Activated T-helper 2 cell treated with anti-CD3 and anti-CD28 coated beads, Interferon-gamma antibody, Interleukin-2, Interleukin-4, amounts not matched to agents 10 μg/mL and 5 μg/mL and 100 μg/mL, durations not matched to agents 14 hours and 24 hours and 36 hours (primary cell): ENCODE results near the gene TOR2A. TPM values are rescaled to one million over a fixed set of nuclear protein-coding genes. Genes with fewer than 3 reads are reported as not detected.

Experiments used
- DNase-seq: peaks from one replicate; pipeline ENCODE4 v3.0.0; 2021; ENCODE audit warnings: low spot score
- H3K27ac Mint-ChIP-seq: one replicate; pipeline ENCODE4 v1.8.0; 2021; ENCODE audit warnings: mixed read lengths
- H3K27me3 Mint-ChIP-seq: one replicate; pipeline ENCODE4 v1.8.0; 2021; ENCODE audit warnings: low read depth, mixed read lengths
- H3K36me3 Mint-ChIP-seq: one replicate; pipeline ENCODE4 v1.8.0; 2021; ENCODE audit warnings: low read depth, mixed read lengths
- H3K4me1 Mint-ChIP-seq: one replicate; pipeline ENCODE4 v1.8.0; 2021; ENCODE audit warnings: low read depth, mixed read lengths
- H3K4me3 Mint-ChIP-seq: one replicate; pipeline ENCODE4 v1.8.0; 2021; ENCODE audit warnings: low read depth, mild to moderate bottlenecking, moderate library complexity, mixed read lengths
- H3K9me3 Mint-ChIP-seq: one replicate; pipeline ENCODE4 v1.8.0; 2021; ENCODE audit warnings: mixed read lengths
- intact Hi-C: fragments of 100-400 bp; cut with micrococcal nuclease; formaldehyde crosslinking; loops from one replicate; pipeline ENCODE4 v1.15.1; 2023
- total RNA-seq: library from RNA; stranded (reverse); gene quantifications from 2 replicates; pipeline ENCODE4 v1.2.3, GENCODE V29; 2022

Gene TOR2A
- total RNA-seq, 1 donor from 2014 or later: 20.2 TPM

DNA sequence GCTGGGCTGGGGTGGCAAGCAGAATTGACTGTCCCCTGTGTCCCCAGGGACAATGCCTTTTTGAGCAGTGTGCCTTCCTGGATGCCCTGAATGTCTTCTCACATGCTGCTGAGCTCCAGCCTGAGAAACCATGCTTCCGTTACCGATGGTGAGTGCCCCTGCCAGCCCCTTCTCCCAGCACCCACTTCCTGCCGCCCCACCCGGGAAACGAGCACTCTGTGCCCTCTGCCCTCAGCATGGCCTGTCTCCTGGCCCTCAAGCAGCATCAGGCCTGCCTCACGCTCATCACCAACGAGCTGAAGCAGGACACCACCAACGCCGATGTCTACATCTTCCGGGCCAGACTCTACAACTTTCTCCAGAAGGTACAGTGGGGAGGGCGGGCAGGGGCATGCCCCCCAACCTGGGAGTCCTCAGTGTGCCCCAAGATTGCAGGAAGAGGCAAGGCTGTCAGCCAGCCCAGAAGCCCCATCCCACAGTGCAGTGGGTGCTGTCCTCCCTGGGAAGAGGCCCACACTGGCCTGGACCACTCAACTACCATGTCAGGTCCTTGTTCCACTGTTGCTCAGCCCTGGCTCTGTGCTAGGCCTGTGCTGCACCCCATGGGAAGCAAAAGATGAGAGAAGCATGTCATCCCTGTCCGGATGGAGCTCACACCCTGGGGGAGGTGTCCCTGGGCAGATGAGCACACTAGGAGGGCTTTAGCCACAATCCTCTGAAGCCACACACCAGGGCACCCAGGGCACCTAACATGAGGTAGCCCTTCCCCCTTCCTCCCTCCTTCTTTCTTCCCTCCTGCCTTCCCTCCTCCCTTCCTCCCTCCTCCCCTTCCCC, 14.8 kb downstream of the TOR2A start:
- H3K27ac Mint-ChIP-seq: peak overlapping the region; percentile 4
- no peaks in the 10 kb centered on the region for H3K27me3 Mint-ChIP-seq
- DNase-seq: no peak
- no peaks in the 10 kb centered on the region for H3K9me3 Mint-ChIP-seq
- no peaks in the 10 kb centered on the region for H3K36me3 Mint-ChIP-seq
- peaks cover 12% of the 10 kb centered on the region for H3K4me1 Mint-ChIP-seq
- intact Hi-C loops: no loop called here
- no peak overlapping the region for H3K4me3 Mint-ChIP-seq

DNA sequence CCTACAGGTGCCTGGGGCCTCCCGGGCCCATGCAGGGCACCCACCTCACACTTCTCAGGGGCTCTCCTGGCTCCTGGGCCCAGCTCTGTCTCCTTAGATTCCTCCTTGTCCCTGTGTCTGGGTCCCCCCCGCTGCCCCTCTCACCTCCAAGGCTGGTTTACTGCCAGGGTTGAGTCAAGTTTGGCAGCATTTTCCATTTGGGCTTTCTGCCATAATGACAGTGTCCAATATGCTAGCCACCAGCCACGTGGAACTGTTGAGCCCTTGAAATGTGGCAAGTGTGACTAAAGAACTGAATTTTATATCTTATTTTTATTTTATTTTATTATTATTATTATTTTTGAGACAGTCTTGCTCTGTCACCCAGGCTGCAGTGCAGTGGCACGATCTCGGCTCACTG, 17.3 kb downstream of the TOR2A start:
- no peak for DNase-seq
- H3K4me3 Mint-ChIP-seq: no peak overlapping the region
- H3K27ac Mint-ChIP-seq: no peak overlapping the region
- H3K4me1 Mint-ChIP-seq: peaks cover 15% of the 10 kb centered on the region
- intact Hi-C loops: loop anchor here (5.0 kb wide), 1 partner anchor 105 kb away; the partner anchor contains the start of gene STXBP1
- H3K36me3 Mint-ChIP-seq: no peaks in the 10 kb centered on the region
- no peaks in the 10 kb centered on the region for H3K9me3 Mint-ChIP-seq
- H3K27me3 Mint-ChIP-seq: no peaks in the 10 kb centered on the region

DNA sequence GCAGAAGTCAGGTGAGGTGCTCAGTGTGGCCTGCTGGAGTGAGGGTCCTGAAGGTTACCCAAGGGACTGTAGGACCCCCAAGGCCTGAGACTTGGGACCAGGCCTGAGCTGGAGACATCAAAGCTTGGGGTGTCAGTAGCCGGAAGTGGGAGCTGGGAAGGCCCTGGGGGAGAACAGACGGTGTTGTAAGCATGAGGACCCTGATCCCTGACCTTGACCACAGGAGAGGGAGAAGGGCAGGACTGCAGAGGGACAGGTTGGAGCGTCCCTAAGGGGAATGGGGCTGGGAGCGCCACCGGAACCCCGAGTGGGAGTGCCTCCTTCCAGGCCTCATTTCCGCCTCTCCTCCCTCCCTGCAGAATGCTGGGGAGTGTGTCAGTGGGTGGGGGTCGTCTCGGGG, 18.7 kb downstream of the TOR2A start:
- Mint-ChIP-seq H3K27me3 (no peaks in the 10 kb centered on the region), H3K9me3 (no peaks in the 10 kb centered on the region), H3K4me1 (peaks cover 17% of the 10 kb centered on the region), H3K36me3 (no peaks in the 10 kb centered on the region), H3K27ac (peak overlapping the region; percentile 90), H3K4me3 (peak overlapping the region; percentile 92)
- intact Hi-C loops: loop anchor here (5.0 kb wide), 1 partner anchor 104 kb away; the partner anchor contains the start of gene STXBP1
- DNase-seq: no peak

DNA sequence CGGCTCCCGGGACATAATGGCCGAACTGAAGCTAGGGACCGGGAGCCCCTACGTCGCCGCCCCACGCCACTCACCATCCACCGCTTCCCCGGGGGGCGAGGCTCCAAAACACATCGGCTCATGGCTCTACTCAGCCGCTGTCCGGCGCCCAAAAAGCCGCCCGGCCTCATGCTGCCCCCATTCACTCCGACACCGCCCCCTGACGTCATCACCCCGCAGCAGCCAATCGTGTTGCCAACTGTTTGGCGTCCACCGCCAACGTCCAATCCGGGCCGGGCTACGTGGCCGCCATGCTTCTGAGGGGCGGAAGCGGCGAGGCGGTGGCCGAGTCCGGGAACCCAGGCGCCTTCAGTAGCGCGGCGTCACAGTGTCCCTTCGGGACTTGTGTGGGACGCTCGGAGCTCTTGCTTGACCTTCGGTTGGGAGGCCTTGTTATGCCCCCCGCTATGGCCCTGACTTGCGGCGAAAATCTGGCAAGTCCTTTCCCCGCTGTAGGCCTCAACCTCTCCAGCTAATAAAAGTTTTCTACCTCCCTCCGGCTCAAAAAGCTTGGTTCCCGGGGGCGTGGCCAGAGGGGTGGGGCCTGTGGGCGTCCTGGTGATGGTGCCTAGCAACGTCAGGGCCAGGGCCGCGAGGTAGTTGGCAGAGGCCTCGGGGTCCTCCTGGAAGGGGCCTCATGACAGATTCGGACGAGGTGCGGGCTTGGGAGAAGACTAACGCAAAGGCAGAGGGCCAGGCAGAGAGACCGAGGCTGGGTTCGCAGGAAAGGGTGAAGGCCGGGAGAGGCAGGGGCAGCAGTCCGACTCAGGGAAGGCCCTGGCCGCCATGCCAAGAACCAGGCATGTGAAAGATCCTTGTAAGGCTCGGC, 19.4 kb downstream of the TOR2A start, which contains the start of the genes PTRH1 and TTC16:
Gene PTRH1, minus strand, starts transcription at position 194 of the 868 bp plus-strand sequence. Its CDS starts 24 bp downstream, at position 170.
Gene TTC16, plus strand, starts transcription at position 610 of the 868 bp plus-strand sequence. Its CDS starts 67 bp downstream, at position 677.
- peak within 1 kb of the TSS; percentile 92 for H3K4me3 Mint-ChIP-seq
- intact Hi-C loops: loop anchor here (1.0 to 5.0 kb wide), 2 partner anchors 103 to 264 kb away; partner anchors contain the start of genes LRSAM1, RPL12 and STXBP1
- no peaks in the 10 kb centered on the region for H3K9me3 Mint-ChIP-seq
- H3K4me1 Mint-ChIP-seq: peaks cover 23% of the 10 kb centered on the region
- H3K36me3 Mint-ChIP-seq: no peaks in the 10 kb centered on the region
- no peaks in the 10 kb centered on the region for H3K27me3 Mint-ChIP-seq
- DNase-seq: peak; percentile 95
- H3K27ac Mint-ChIP-seq: peak within 1 kb of the TSS; percentile 90

DNA sequence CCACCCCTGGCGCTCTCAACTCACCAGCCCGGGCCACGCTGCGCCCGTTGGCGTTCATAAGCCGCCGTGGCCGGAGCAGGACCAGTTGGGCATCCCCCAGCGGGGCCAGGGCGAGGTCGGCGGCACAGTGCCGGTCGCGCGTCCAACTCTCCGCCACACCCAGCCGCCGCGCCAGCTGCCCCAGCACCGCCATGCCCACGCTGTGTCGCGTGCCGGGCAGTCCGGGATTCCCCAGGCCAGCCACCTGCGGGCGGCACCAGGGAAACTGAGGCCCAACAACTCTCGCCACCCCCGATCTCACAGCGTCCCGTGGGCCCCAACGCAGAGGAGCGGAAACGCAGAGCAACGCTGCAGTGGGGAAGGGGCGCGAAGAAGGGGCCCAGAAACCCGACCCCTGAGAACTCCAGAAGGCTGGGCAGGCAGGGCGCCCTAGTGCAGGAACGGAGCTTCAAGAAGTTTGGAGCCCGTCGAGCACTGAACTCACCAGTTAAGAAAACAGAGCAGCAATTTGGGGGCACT, 20.1 kb downstream of the TOR2A start:
- H3K27me3 Mint-ChIP-seq: no peaks in the 10 kb centered on the region
- H3K27ac Mint-ChIP-seq: peak overlapping the region; percentile 90
- no peak for DNase-seq
- H3K9me3 Mint-ChIP-seq: no peaks in the 10 kb centered on the region
- no peaks in the 10 kb centered on the region for H3K36me3 Mint-ChIP-seq
- peaks cover 25% of the 10 kb centered on the region for H3K4me1 Mint-ChIP-seq
- H3K4me3 Mint-ChIP-seq: peak overlapping the region; percentile 92
- intact Hi-C loops: loop anchor here (1.0 to 5.0 kb wide), 2 partner anchors 103 to 264 kb away; partner anchors contain the start of genes LRSAM1, RPL12 and STXBP1

DNA sequence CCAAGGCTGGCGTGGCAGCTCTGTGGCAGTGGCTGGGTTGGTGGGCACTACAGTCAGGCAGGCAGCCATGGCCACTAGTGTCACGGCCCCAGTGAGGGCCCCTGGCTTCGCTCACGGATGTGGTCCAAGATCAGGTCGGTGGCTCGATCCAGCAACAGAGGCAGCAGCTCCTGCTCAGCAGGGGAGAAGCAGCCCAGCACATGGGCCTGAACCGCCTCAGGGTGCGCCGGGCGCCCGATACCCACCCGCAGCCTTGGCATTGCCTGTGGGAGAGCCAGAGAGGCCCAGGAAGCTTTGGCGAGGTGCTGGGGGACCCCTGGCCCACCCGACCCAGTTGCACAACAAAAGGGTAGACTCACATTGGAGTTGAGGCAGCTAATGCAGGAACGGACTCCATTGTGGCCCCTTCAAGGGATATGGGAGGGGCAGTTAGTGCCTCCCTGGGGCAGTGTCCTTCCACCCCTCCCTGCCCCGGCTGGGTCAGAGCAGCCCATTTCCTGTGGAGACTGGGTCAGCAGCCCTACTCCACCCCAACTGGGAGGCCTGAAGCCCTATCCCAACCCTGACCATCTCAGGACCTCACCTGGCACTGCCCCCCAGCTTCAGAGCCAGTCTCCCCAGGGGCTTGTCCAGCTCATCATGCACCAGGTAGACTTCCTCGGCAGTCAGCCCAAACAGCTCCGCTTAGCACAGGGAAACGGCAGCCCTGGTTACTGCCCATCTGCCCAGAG, 20.9 kb downstream of the TOR2A start:
- Mint-ChIP-seq H3K36me3 (no peaks in the 10 kb centered on the region), H3K9me3 (no peaks in the 10 kb centered on the region), H3K4me3 (peak overlapping the region; percentile 62), H3K27ac (no peak overlapping the region), H3K27me3 (no peaks in the 10 kb centered on the region), H3K4me1 (peaks cover 21% of the 10 kb centered on the region)
- no peak for DNase-seq
- intact Hi-C loops: no loop called here

DNA sequence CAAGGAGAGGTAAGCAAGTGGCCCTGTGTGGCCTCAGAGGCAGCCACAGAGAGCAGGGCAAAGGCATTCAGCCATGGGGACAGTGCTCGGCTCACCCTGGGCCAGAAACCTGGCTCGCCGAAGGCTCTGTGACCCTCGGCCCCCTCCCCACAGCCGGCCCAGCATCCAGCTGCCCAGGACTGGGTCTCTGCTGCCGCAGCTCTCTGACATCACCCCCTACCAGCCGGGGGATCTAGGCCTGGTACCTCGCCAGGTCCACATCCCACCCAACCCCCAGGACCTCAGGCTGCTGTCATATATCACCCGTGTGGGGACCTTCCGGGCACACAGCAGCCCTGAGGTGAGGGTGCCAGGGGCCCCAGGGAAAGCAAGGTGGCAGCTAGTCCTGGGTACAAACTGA, 22.2 kb downstream of the TOR2A start:
- no peak overlapping the region for H3K27ac Mint-ChIP-seq
- peak overlapping the region; percentile 33 for H3K4me3 Mint-ChIP-seq
- intact Hi-C loops: no loop called here
- peaks cover 21% of the 10 kb centered on the region for H3K4me1 Mint-ChIP-seq
- no peaks in the 10 kb centered on the region for H3K27me3 Mint-ChIP-seq
- DNase-seq: no peak
- no peaks in the 10 kb centered on the region for H3K9me3 Mint-ChIP-seq
- peaks cover 3% of the 10 kb centered on the region for H3K36me3 Mint-ChIP-seq

DNA sequence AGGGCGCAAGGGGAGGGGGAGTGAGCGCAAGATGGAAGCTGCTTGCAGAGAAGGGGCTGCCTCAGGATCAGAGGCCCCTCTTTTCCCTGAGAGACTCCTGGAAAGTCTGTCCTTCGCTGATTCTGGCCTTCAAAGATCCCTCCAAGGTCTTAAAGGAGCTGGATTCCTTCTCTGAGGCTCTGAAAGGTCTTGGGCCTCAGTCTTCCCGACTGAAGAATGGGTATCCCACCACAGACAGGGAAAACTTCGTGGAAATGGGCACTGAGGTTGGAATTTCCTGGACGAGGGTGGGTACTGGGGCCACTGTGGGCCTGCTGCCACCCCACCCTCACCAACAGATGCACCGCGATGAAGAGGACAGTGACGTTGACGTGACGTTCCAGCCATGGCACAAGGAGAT, 22.7 kb downstream of the TOR2A start:
- Mint-ChIP-seq H3K4me1 (peaks cover 25% of the 10 kb centered on the region), H3K27me3 (no peaks in the 10 kb centered on the region), H3K4me3 (peak overlapping the region; percentile 33), H3K36me3 (peaks cover 3% of the 10 kb centered on the region), H3K9me3 (no peaks in the 10 kb centered on the region), H3K27ac (no peak overlapping the region)
- DNase-seq: no peak
- intact Hi-C loops: no loop called here

DNA sequence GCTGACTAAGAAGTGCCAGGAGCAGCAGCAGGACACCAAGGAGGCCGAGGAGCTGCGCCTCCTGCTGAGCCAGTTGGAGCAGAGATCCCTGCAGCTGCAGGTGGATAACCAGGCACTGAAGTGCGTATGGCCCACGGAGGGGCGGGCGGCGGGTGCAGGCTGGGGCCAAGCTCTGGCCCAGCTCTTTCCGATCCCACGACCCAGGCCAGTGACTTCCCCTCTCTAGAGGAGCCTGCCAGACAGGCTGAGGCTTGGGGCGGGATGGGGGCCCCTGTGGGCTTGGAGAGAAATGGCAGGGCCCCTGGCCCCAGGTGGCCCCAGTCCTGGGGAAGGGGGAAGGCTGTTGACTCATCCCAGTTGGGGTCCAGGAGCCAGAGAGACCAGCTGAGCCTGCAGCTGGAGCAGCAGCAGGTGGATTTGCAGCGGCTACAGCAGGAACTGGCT, 23.2 kb downstream of the TOR2A start:
- no peak for DNase-seq
- Mint-ChIP-seq H3K4me1 (peaks cover 25% of the 10 kb centered on the region), H3K27me3 (no peaks in the 10 kb centered on the region), H3K27ac (no peak overlapping the region), H3K4me3 (no peak overlapping the region), H3K9me3 (no peaks in the 10 kb centered on the region), H3K36me3 (peaks cover 3% of the 10 kb centered on the region)
- intact Hi-C loops: no loop called here

DNA sequence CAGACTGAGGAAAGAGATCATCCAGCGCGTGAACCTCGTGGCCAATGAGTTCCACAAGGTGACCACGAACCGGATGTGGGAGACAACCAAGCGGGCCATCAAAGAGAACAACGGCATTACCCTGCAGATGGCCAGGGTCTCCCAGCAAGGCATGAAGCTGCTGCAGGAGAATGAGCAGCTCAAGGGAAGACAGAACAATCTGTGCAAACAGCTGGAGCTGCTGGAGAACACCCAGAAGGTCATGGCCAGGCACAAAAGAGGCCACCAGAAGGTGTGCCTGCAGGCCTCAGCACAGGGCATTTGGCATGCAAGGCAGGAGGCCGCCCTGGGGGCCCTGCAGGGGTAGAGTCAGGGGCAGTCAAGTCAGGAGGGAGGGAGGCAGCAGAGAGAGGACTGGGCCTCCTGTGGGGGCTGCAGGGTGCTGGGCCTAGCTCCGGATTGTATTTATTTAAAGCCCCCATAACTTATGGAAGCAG, 23.8 kb downstream of the TOR2A start:
- H3K27me3 Mint-ChIP-seq: no peaks in the 10 kb centered on the region
- no peaks in the 10 kb centered on the region for H3K9me3 Mint-ChIP-seq
- H3K36me3 Mint-ChIP-seq: peaks cover 3% of the 10 kb centered on the region
- no peak overlapping the region for H3K27ac Mint-ChIP-seq
- no peak overlapping the region for H3K4me3 Mint-ChIP-seq
- peaks cover 25% of the 10 kb centered on the region for H3K4me1 Mint-ChIP-seq
- no peak for DNase-seq
- intact Hi-C loops: no loop called here

DNA sequence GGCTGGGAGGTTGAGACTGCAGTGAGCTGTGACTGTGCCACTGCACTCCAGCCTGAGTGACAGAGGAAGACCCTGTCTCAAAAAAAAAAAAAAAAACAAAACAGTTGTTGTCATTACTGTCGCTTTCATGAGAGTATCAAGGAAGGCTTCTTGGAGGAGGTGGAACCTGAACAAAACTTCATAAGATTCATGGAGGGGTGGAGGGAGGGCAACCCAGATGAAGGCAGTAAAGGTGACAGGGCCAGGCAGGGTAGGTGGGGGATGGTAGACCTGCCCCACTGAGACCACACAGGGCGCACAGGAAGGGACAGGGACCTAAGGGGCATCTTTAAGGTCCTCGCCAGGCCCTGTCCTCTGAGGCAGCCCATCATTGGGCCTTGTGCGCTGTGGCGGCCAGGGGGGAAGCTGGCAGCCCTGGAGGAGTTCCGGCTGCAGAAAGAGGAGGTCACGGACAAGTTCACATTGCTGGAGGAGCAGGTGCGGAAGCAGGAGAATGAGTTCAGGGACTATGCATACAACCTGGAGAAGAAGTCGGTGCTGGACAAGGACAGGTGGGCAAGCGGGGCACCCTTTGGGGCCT, 24.8 kb downstream of the TOR2A start:
- Mint-ChIP-seq H3K4me3 (no peak overlapping the region), H3K27ac (no peak overlapping the region), H3K4me1 (peaks cover 21% of the 10 kb centered on the region), H3K36me3 (peaks cover 3% of the 10 kb centered on the region), H3K9me3 (no peaks in the 10 kb centered on the region), H3K27me3 (no peaks in the 10 kb centered on the region)
- intact Hi-C loops: no loop called here
- DNase-seq: no peak
